CD14-positive monocyte (primary cell): ENCODE results near the gene TGM1. TPM values are rescaled to one million over a fixed set of nuclear protein-coding genes. Genes with fewer than 3 reads are reported as not detected.
A peak's percentile ranks its signal among the peaks of the same experiment; 100 is the strongest.

Experiments used
- DNase-seq, 3 donors: peaks; one replicate each; pipeline ENCODE4 v3.0.0-alpha.2; 2011 to 2022
- H2AFZ ChIP-seq: 2 replicates; pipeline ENCODE4 v1.6.0; 2012; ENCODE audit warnings: mild to moderate bottlenecking, low read depth, low read length, inconsistent platforms; ENCODE audit not compliant: insufficient read depth, poor library complexity, severe bottlenecking
- H3K27ac ChIP-seq, 2 donors: 1 replicate in 1 of 2; 2 replicates in 1 of 2; pipeline ENCODE4 v1.5.1; 2012 to 2013; ENCODE audit warnings: low read length in 2 of 2, control low read depth in 1 of 2, inconsistent platforms in 1 of 2, low read depth in 1 of 2, mild to moderate bottlenecking in 1 of 2
- H3K27me3 ChIP-seq, 2 donors: one replicate each; pipeline versions ENCODE4 v1.6.0 to v1.6.1; 2011 to 2013; ENCODE audit warnings: low read length in 2 of 2; ENCODE audit not compliant: control insufficient read depth in 2 of 2, insufficient read depth in 2 of 2
- H3K36me3 ChIP-seq, 2 donors: replicated peaks in 1 of 2; 1 replicate in 1 of 2; 2 replicates in 1 of 2; pipeline versions ENCODE4 v1.5.1 to v1.6.1; 2012 to 2013; ENCODE audit warnings: low read length in 2 of 2, control low read depth in 1 of 2, inconsistent platforms in 1 of 2, mild to moderate bottlenecking in 1 of 2; ENCODE audit not compliant: insufficient read depth in 2 of 2, control insufficient read depth in 1 of 2
- H3K4me1 ChIP-seq, 2 donors: 1 replicate in 1 of 2; 2 replicates in 1 of 2; pipeline versions ENCODE4 v1.5.1 to v1.6.1; 2012 to 2013; ENCODE audit warnings: low read length in 2 of 2, control low read depth in 1 of 2, inconsistent platforms in 1 of 2, mild to moderate bottlenecking in 1 of 2, moderate library complexity in 1 of 2; ENCODE audit not compliant: insufficient read depth in 2 of 2, control insufficient read depth in 1 of 2
- H3K4me2 ChIP-seq: replicated peaks from 2 replicates; pipeline ENCODE3; 2012; ENCODE audit warnings: low read length, moderate library complexity, mild to moderate bottlenecking; ENCODE audit not compliant: poor library complexity, severe bottlenecking; ENCODE audit errors: extremely low read depth
- H3K4me3 ChIP-seq, 3 experiments: fragments of 200-600 bp in 1 of 3; sonication (generic) in 1 of 3; replicated peaks in 1 of 3; 1 replicate in 2 of 3; 2 replicates in 1 of 3; pipeline ENCODE4 v1.5.1; 2011 to 2013; ENCODE audit warnings: low read length in 3 of 3, mild to moderate bottlenecking in 3 of 3, control low read depth in 2 of 3, low read depth in 2 of 3, inconsistent platforms in 1 of 3, moderate library complexity in 1 of 3
- H3K79me2 ChIP-seq: 2 replicates; pipeline ENCODE4 v1.6.0; 2012; ENCODE audit warnings: mild to moderate bottlenecking, control low read depth, inconsistent platforms, low read length, moderate library complexity; ENCODE audit not compliant: insufficient read depth
- H3K9ac ChIP-seq: 2 replicates; pipeline ENCODE4 v1.6.0; 2017; ENCODE audit warnings: low read length, mild to moderate bottlenecking; ENCODE audit not compliant: insufficient read depth, poor library complexity, severe bottlenecking
- H3K9me3 ChIP-seq, 2 donors: replicated peaks in 1 of 2; 1 replicate in 1 of 2; 2 replicates in 1 of 2; pipeline versions ENCODE4 v1.5.1 to v1.6.1; 2012 to 2013; ENCODE audit warnings: low read length in 2 of 2, control low read depth in 1 of 2; ENCODE audit not compliant: control insufficient read depth in 1 of 2, insufficient read depth in 1 of 2
- H4K20me1 ChIP-seq: 2 replicates; pipeline ENCODE4 v1.6.0; 2012; ENCODE audit warnings: mild to moderate bottlenecking, low read length, control low read depth, moderate library complexity; ENCODE audit not compliant: insufficient read depth
- H3K27ac Mint-ChIP-seq, 7 donors: one replicate each; pipeline ENCODE4 v1.8.0; 2020; ENCODE audit warnings: mild to moderate bottlenecking in 7 of 7, mixed read lengths in 7 of 7, moderate library complexity in 6 of 7, inconsistent platforms in 2 of 7
- H3K27me3 Mint-ChIP-seq, 3 donors: one replicate each; pipeline ENCODE4 v1.8.0; 2021 to 2022; ENCODE audit warnings: low read depth in 3 of 3, mild to moderate bottlenecking in 3 of 3, mixed read lengths in 3 of 3, moderate library complexity in 3 of 3, inconsistent platforms in 1 of 3
- H3K36me3 Mint-ChIP-seq, 2 donors: one replicate each; pipeline ENCODE4 v1.8.0; 2020; ENCODE audit warnings: mixed read lengths in 2 of 2, inconsistent platforms in 1 of 2, mild to moderate bottlenecking in 1 of 2
- H3K4me1 Mint-ChIP-seq: one replicate; pipeline ENCODE4 v1.8.0; 2020; ENCODE audit warnings: mild to moderate bottlenecking, mixed read lengths
- H3K4me3 Mint-ChIP-seq, 2 donors: one replicate each; pipeline ENCODE4 v1.8.0; 2020; ENCODE audit warnings: mild to moderate bottlenecking in 2 of 2, mixed read lengths in 2 of 2, moderate library complexity in 1 of 2
- H3K9me3 Mint-ChIP-seq, 7 donors: one replicate each; pipeline ENCODE4 v1.8.0; 2020 to 2022; ENCODE audit warnings: mixed read lengths in 7 of 7, mild to moderate bottlenecking in 6 of 7, moderate library complexity in 6 of 7, inconsistent platforms in 2 of 7
- CTCF ChIP-seq: fragments of 200-600 bp; IDR thresholded peaks from one replicate; pipeline ENCODE4 v1.8.0; 2022; ENCODE audit warnings: antibody characterized with exemption, mild to moderate bottlenecking
- WGBS: methylation state at CpG from one replicate; pipeline ENCODE4 v1.1.5; 2013; ENCODE audit warnings: missing lambda C conversion rate; ENCODE audit not compliant: insufficient coverage; 5-methylcytosine and 5-hydroxymethylcytosine counted together
- intact Hi-C, 2 donors: fragments of 100-400 bp; cut with micrococcal nuclease; formaldehyde crosslinking; loops; one replicate each; pipeline versions ENCODE4 v1.15.0 to v1.15.1; 2023
- polyA plus RNA-seq, 3 donors: library from polyadenylated mRNA; depleted of rRNA in 1 of 3; unstranded in 2 of 3; stranded (reverse) in 1 of 3; fragments of 300-500 nt in 2 of 3; fragments of >200 nt in 1 of 3; fragmentation: Illumina TruSeq in 2 of 3; gene quantifications; 1 replicate in 2 of 3; 2 replicates in 1 of 3; pipeline ENCODE4 v1.2.3, GENCODE V29; 2012 to 2021

Gene TGM1
- polyA plus RNA-seq, 3 donors, result 7.8 TPM; not detected in 2

GRCh38 chr14:24289649-24290280 lies 26.8 kb upstream of the TGM1 start:
- Histone ChIP-seq H2AFZ (no peak overlapping the region), H3K27me3 (no peaks in the 10 kb centered on the region), H3K9ac (no peak overlapping the region), H3K4me1 (no peaks in the 10 kb centered on the region), H3K4me3 (no peak overlapping the region), H3K9me3 (no peaks in the 10 kb centered on the region), H3K4me2 (no peak overlapping the region), H3K27ac (no peak overlapping the region), H3K79me2 (peaks cover 3% of the 10 kb centered on the region), H4K20me1 (no peaks in the 10 kb centered on the region), H3K36me3 (peaks cover 40 to 52% of the 10 kb centered on the region in 2 donors)
- Mint-ChIP-seq H3K27me3 (peaks cover 0 to 1% (median 0%) of the 10 kb centered on the region in 3 donors), H3K27ac (peak overlapping the region in 1 of 7 donors; percentile 0), H3K36me3 (peaks cover 50 to 62% of the 10 kb centered on the region in 2 donors), H3K9me3 (no peaks in the 10 kb centered on the region), H3K4me1 (peaks cover 7% of the 10 kb centered on the region), H3K4me3 (no peak overlapping the region)
- WGBS, result 65% methylated on average over 6 of the region's 6 CpGs
- TF ChIP-seq CTCF, result no peak
- intact Hi-C loops, result loop anchor here in 1 of 2 donors (10.0 kb wide), 1 partner anchor 175 kb away; the partner anchor contains the start of genes DCAF11 and NRL
- no peak for DNase-seq

- Histone ChIP-seq H3K4me2 (no peak overlapping the region), H3K9me3 (no peaks in the 10 kb centered on the region), H3K9ac (no peak overlapping the region), H3K36me3 (peaks cover 29% of the 10 kb centered on the region in 2 donors), H3K4me3 (no peak overlapping the region), H2AFZ (no peak overlapping the region), H3K27me3 (no peaks in the 10 kb centered on the region), H4K20me1 (no peaks in the 10 kb centered on the region), H3K4me1 (peaks cover 9 to 10% of the 10 kb centered on the region in 2 donors), H3K27ac (no peak overlapping the region), H3K79me2 (peaks cover 10% of the 10 kb centered on the region)
- Mint-ChIP-seq H3K4me3 (no peak overlapping the region), H3K9me3 (peaks cover 0 to 3% (median 0%) of the 10 kb centered on the region in 7 donors), H3K27ac (no peak overlapping the region), H3K4me1 (peaks cover 18% of the 10 kb centered on the region), H3K27me3 (peaks cover 0 to 4% (median 0%) of the 10 kb centered on the region in 3 donors), H3K36me3 (peaks cover 37 to 40% of the 10 kb centered on the region in 2 donors)
- no peak for DNase-seq
- WGBS, result 87% methylated on average over 5 of the region's 5 CpGs
- no peak for TF ChIP-seq CTCF
- intact Hi-C loops, result no loop called here
Observed at GRCh38 chr14:24286996-24287395, 24.0 kb upstream of the TGM1 start.
